ENCODE measurements around the gene IFI30. TPM values are rescaled to one million over a fixed set of nuclear protein-coding genes. Genes with fewer than 3 reads are reported as not detected.

Gene IFI30
- total and polyA plus RNA-seq, 4 donors: 60.2 to 130 (median 109) TPM

- Histone ChIP-seq H3K9me3 (ENCODE audit: control insufficient read depth in 4 of 4, low read length in 3 of 4) (no peaks in the 10 kb centered on the region), H3K27me3 (ENCODE audit: control insufficient read depth in 4 of 4, insufficient read depth in 4 of 4, low read length in 3 of 4) (no peaks in the 10 kb centered on the region), H3K4me1 (ENCODE audit: control insufficient read depth in 4 of 4, insufficient read depth in 4 of 4, low read length in 3 of 4) (peaks cover 10 to 52% (median 33%) of the 10 kb centered on the region in 4 donors), H3K4me3 (ENCODE audit: low read depth in 1 of 3, low read length in 3 of 3) (no peak overlapping the region), H3K27ac (ENCODE audit: low read depth in 1 of 2, low read length in 2 of 2) (no peak overlapping the region), H3K36me3 (ENCODE audit: control insufficient read depth in 4 of 4, insufficient read depth in 3 of 4, low read depth in 1 of 4, low read length in 3 of 4) (no peaks in the 10 kb centered on the region), H3K9ac (ENCODE audit: low read depth in 1 of 2, low read length in 2 of 2) (no peak overlapping the region)
- TF ChIP-seq REST (IDR thresholded peaks at IDR 0.05) (no peak), GABPA (IDR thresholded peaks at IDR 0.05 in 1 of 2, conservative IDR thresholded peaks at IDR 0.05 in 1 of 2) (no peak), SP1 (IDR thresholded peaks at IDR 0.05) (no peak), RXRA (IDR thresholded peaks at IDR 0.05) (no peak), ZBTB33 (IDR thresholded peaks at IDR 0.05) (no peak), YY1 (IDR thresholded peaks at IDR 0.05) (no peak), RAD21 (IDR thresholded peaks at IDR 0.05) (no peak)
- DNase-seq (ENCODE audit: low spot score): no peak
- 65% methylated on average over 18 of the region's 18 CpGs for WGBS
Measured at GRCh38 chr19:18157465-18158063, 16.0 kb upstream of the IFI30 start.

DNA sequence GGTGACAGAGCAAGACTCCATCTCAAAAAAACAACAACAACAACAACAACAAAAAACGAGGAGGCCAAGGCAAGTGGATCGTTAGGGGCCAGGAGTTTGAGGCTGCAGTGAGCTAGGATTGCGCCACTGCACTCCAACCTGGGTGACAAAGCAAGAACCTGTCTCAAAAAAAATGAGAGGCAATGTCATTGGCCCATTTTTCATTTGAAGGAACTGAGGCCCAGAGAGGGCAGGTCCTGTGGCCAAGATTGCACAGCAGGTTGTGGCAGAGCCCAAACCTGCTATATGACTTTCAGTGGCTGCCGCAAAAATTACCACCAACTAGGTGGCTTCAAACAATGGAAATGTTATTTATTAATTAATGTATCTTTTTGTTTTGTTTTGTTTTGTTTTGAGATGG is 15.1 kb upstream of the IFI30 start:
- Histone ChIP-seq H3K27me3 (ENCODE audit: control insufficient read depth in 4 of 4, insufficient read depth in 4 of 4, low read length in 3 of 4) (no peaks in the 10 kb centered on the region), H3K27ac (ENCODE audit: low read depth in 1 of 2, low read length in 2 of 2) (no peak overlapping the region), H3K4me3 (ENCODE audit: low read depth in 1 of 3, low read length in 3 of 3) (no peak overlapping the region), H3K4me1 (ENCODE audit: control insufficient read depth in 4 of 4, insufficient read depth in 4 of 4, low read length in 3 of 4) (peaks cover 10 to 52% (median 33%) of the 10 kb centered on the region in 4 donors), H3K9me3 (ENCODE audit: control insufficient read depth in 4 of 4, low read length in 3 of 4) (no peaks in the 10 kb centered on the region), H3K9ac (ENCODE audit: low read depth in 1 of 2, low read length in 2 of 2) (no peak overlapping the region), H3K36me3 (ENCODE audit: control insufficient read depth in 4 of 4, insufficient read depth in 3 of 4, low read depth in 1 of 4, low read length in 3 of 4) (peaks cover 0 to 8% (median 4%) of the 10 kb centered on the region in 4 donors)
- 83% methylated on average over 4 of the region's 4 CpGs for WGBS
- no peak for DNase-seq (ENCODE audit: low spot score)
- TF ChIP-seq FOXA1 (IDR thresholded peaks at IDR 0.05) (no peak), REST (IDR thresholded peaks at IDR 0.05) (no peak), MAX (IDR thresholded peaks at IDR 0.05) (no peak), YY1 (IDR thresholded peaks at IDR 0.05) (no peak), GABPA (IDR thresholded peaks at IDR 0.05 in 1 of 2, conservative IDR thresholded peaks at IDR 0.05 in 1 of 2) (no peak), TAF1 (conservative IDR thresholded peaks at IDR 0.05) (no peak), RAD21 (IDR thresholded peaks at IDR 0.05) (no peak), SP1 (IDR thresholded peaks at IDR 0.05) (no peak), EGR1 (IDR thresholded peaks at IDR 0.05; ENCODE audit: low read depth in 2 of 2) (no peak), JUND (IDR thresholded peaks at IDR 0.05) (no peak), HNF4A (conservative IDR thresholded peaks at IDR 0.05) (no peak), CTCF (IDR thresholded peaks at IDR 0.05; ENCODE audit: low read depth, low read length, missing input control) (no peak), ZBTB33 (IDR thresholded peaks at IDR 0.05) (no peak), HNF4G (IDR thresholded peaks at IDR 0.05) (no peak), NR2F2 (IDR thresholded peaks at IDR 0.05) (no peak), RXRA (IDR thresholded peaks at IDR 0.05) (no peak), FOXA2 (IDR thresholded peaks at IDR 0.05) (no peak)
- TF ChIP-seq, protein P1, sequence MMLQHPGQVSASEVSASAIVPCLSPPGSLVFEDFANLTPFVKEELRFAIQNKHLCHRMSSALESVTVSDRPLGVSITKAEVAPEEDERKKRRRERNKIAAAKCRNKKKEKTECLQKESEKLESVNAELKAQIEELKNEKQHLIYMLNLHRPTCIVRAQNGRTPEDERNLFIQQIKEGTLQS (IDR thresholded peaks at IDR 0.05): no peak
